NT2/D1 (cell line): Measurements from ENCODE around the gene LRMDA.

Source experiments
- DNase-seq: peaks from one replicate; pipeline ENCODE4 v3.0.0-alpha.2; 2011; ENCODE audit warnings: low read depth, low spot score
- H3K27me3 ChIP-seq: 2 replicates; pipeline ENCODE4 v1.6.0; 2011; ENCODE audit warnings: mild to moderate bottlenecking; ENCODE audit not compliant: insufficient read length, insufficient read depth
- H3K36me3 ChIP-seq: 2 replicates; pipeline ENCODE4 v1.6.1; 2011; ENCODE audit warnings: mild to moderate bottlenecking, low read length, mixed read lengths; ENCODE audit not compliant: insufficient read depth, insufficient read length
- H3K4me1 ChIP-seq: 2 replicates; pipeline ENCODE4 v1.5.1; 2011; ENCODE audit not compliant: insufficient read depth, insufficient read length
- H3K4me3 ChIP-seq: 2 replicates; pipeline ENCODE4 v1.5.1; 2011; ENCODE audit warnings: low read depth; ENCODE audit not compliant: insufficient read length
- H3K9ac ChIP-seq: 2 replicates; pipeline ENCODE4 v1.6.0; 2011; ENCODE audit warnings: low read depth; ENCODE audit not compliant: insufficient read length
- H3K9me3 ChIP-seq: 2 replicates; pipeline ENCODE4 v1.5.1; 2011; ENCODE audit warnings: mild to moderate bottlenecking, low read length; ENCODE audit not compliant: insufficient read depth
- SUZ12 ChIP-seq: IDR thresholded peaks from 2 replicates; pipeline ENCODE4 v1.6.1; 2011; ENCODE audit not compliant: insufficient read length, insufficient read depth; ENCODE audit errors: extremely low read depth
- YY1 ChIP-seq: IDR thresholded peaks from 2 replicates; pipeline ENCODE4 v1.6.1; 2011; ENCODE audit not compliant: insufficient read length, insufficient read depth
- ZNF274 ChIP-seq: IDR thresholded peaks from 2 replicates; pipeline ENCODE4 v1.6.1; 2011; ENCODE audit warnings: mild to moderate bottlenecking, low read depth, low read length

LRMDA gene

GRCh38 chr10:75640381-75640780 lies 209.0 kb downstream of the LRMDA start:
- TF ChIP-seq ZNF274 = no peak
- TF ChIP-seq SUZ12 = no peak
- TF ChIP-seq YY1 = no peak
- H3K9ac ChIP-seq = no peak overlapping the region
- H3K4me1 ChIP-seq = no peaks in the 10 kb centered on the region

GRCh38 chr10:75640803-75641202 lies 209.4 kb downstream of the LRMDA start:
- Histone ChIP-seq H3K36me3 (no peaks in the 10 kb centered on the region), H3K9ac (no peak overlapping the region), H3K9me3 (no peaks in the 10 kb centered on the region), H3K4me3 (no peak overlapping the region), H3K27me3 (peaks cover 4% of the 10 kb centered on the region), H3K4me1 (no peaks in the 10 kb centered on the region)
- DNase-seq = no peak
- TF ChIP-seq YY1 = no peak
- TF ChIP-seq SUZ12 = no peak
- TF ChIP-seq ZNF274 = no peak

More at GRCh38 chr10:75640381-75640780, 209.0 kb downstream of the LRMDA start:
- no peak for DNase-seq
- H3K4me3 ChIP-seq = no peak overlapping the region
- no peaks in the 10 kb centered on the region for H3K36me3 ChIP-seq
- H3K27me3 ChIP-seq = peaks cover 4% of the 10 kb centered on the region
- H3K9me3 ChIP-seq = no peaks in the 10 kb centered on the region

- no peak for DNase-seq
- peaks cover 4% of the 10 kb centered on the region for H3K27me3 ChIP-seq
- no peak overlapping the region for H3K4me3 ChIP-seq
- no peaks in the 10 kb centered on the region for H3K4me1 ChIP-seq
- H3K9ac ChIP-seq = no peak overlapping the region
- no peaks in the 10 kb centered on the region for H3K36me3 ChIP-seq
- no peak for TF ChIP-seq ZNF274
- no peak for TF ChIP-seq YY1
- H3K9me3 ChIP-seq = no peaks in the 10 kb centered on the region
These were observed 212.0 kb downstream of the LRMDA start for GRCh38 chr10:75643405-75643804.

- Histone ChIP-seq H3K4me3 (no peak overlapping the region), H3K4me1 (no peaks in the 10 kb centered on the region), H3K9me3 (no peaks in the 10 kb centered on the region), H3K27me3 (peaks cover 9% of the 10 kb centered on the region), H3K9ac (no peak overlapping the region), H3K36me3 (no peaks in the 10 kb centered on the region)
- TF ChIP-seq SUZ12 (no peak), YY1 (no peak), ZNF274 (no peak)
- DNase-seq = no peak
These were observed 212.7 kb downstream of the LRMDA start for GRCh38 chr10:75643944-75644692.

GRCh38 chr10:75645704-75646103 lies 214.3 kb downstream of the LRMDA start:
- H3K4me3 ChIP-seq = no peak overlapping the region
- peaks cover 7% of the 10 kb centered on the region for H3K27me3 ChIP-seq
- H3K9me3 ChIP-seq = no peaks in the 10 kb centered on the region
- no peak for DNase-seq
- no peaks in the 10 kb centered on the region for H3K4me1 ChIP-seq
- no peak overlapping the region for H3K9ac ChIP-seq
- H3K36me3 ChIP-seq = no peaks in the 10 kb centered on the region
- TF ChIP-seq ZNF274 (no peak), SUZ12 (no peak), YY1 (no peak)

- Histone ChIP-seq H3K9ac (no peak overlapping the region), H3K9me3 (no peaks in the 10 kb centered on the region), H3K4me3 (no peak overlapping the region), H3K4me1 (no peaks in the 10 kb centered on the region), H3K36me3 (no peaks in the 10 kb centered on the region), H3K27me3 (peaks cover 7% of the 10 kb centered on the region)
- TF ChIP-seq ZNF274 (no peak), SUZ12 (no peak), YY1 (no peak)
- DNase-seq = no peak
These were observed 214.9 kb downstream of the LRMDA start for GRCh38 chr10:75646218-75646915.

GRCh38 chr10:75646916-75647315 lies 215.5 kb downstream of the LRMDA start:
- H3K9ac ChIP-seq = no peak overlapping the region
- peaks cover 7% of the 10 kb centered on the region for H3K27me3 ChIP-seq
- H3K36me3 ChIP-seq = no peaks in the 10 kb centered on the region
- no peak overlapping the region for H3K4me3 ChIP-seq
- no peaks in the 10 kb centered on the region for H3K4me1 ChIP-seq
- TF ChIP-seq YY1 = no peak
- no peak for TF ChIP-seq SUZ12
- TF ChIP-seq ZNF274 = no peak
- DNase-seq = no peak
- no peaks in the 10 kb centered on the region for H3K9me3 ChIP-seq
